Activated CD4-positive, alpha-beta T cell treated with anti-CD3 and anti-CD28 coated beads, Interleukin-2, amount 50 U/mL, for 4 hours (primary cell): ENCODE results near the gene DYNC1H1.

ENCODE experiments used
- DNase-seq, 2 experiments: peaks; one replicate each; pipeline ENCODE4 v3.0.0-alpha.2; 2020

The DYNC1H1 gene

GRCh38 chr14:101945171-101945570 is 19.2 kb upstream of the DYNC1H1 start:
- no peak for DNase-seq

- peak in 1 of 2 experiments; percentile 20 for DNase-seq
Observed at GRCh38 chr14:101947577-101947903, 16.8 kb upstream of the DYNC1H1 start.

GRCh38 chr14:101947904-101948665 is 16.3 kb upstream of the DYNC1H1 start:
- DNase-seq = peak; percentile 99 to 100

GRCh38 chr14:101948666-101949216 is 15.6 kb upstream of the DYNC1H1 start:
- no peak for DNase-seq

- DNase-seq = no peak
Observed at GRCh38 chr14:101950100-101950499, 14.3 kb upstream of the DYNC1H1 start.

GRCh38 chr14:101950516-101951215 is 13.7 kb upstream of the DYNC1H1 start:
- no peak for DNase-seq

GRCh38 chr14:101953151-101953550 is 11.2 kb upstream of the DYNC1H1 start:
- no peak for DNase-seq

GRCh38 chr14:101954501-101954900 is 9.9 kb upstream of the DYNC1H1 start:
- no peak for DNase-seq

- DNase-seq = no peak
Observed at GRCh38 chr14:101955695-101956161, 8.6 kb upstream of the DYNC1H1 start.

GRCh38 chr14:101956179-101956885 is 8.0 kb upstream of the DYNC1H1 start:
- DNase-seq = no peak

- DNase-seq = no peak
Observed at GRCh38 chr14:101957406-101958234, 6.8 kb upstream of the DYNC1H1 start.

- DNase-seq = no peak
Observed at GRCh38 chr14:101958418-101959180, 5.8 kb upstream of the DYNC1H1 start.

- no peak for DNase-seq
Observed at GRCh38 chr14:101959277-101959676, 5.1 kb upstream of the DYNC1H1 start.

GRCh38 chr14:101960225-101960624 is 4.1 kb upstream of the DYNC1H1 start:
- no peak for DNase-seq

GRCh38 chr14:101961011-101961721 is 3.2 kb upstream of the DYNC1H1 start:
- peak; percentile 66 to 68 for DNase-seq

- DNase-seq = no peak
Observed at GRCh38 chr14:101961746-101962502, 2.4 kb upstream of the DYNC1H1 start.

GRCh38 chr14:101962503-101962874 is 1.9 kb upstream of the DYNC1H1 start:
- DNase-seq = no peak

GRCh38 chr14:101963052-101963451 is 1.3 kb upstream of the DYNC1H1 start:
- no peak for DNase-seq

- DNase-seq = no peak
Observed at GRCh38 chr14:101963656-101964296, 597 bp upstream of the DYNC1H1 start.

GRCh38 chr14:101965181-101965544 is 790 bp downstream of the DYNC1H1 start:
- peak; percentile 34 to 40 for DNase-seq
